GM12891 (cell line): ENCODE results near the gene KDM7A.

ENCODE experiments used
- POLR2A ChIP-seq: IDR thresholded peaks from 2 replicates; pipeline ENCODE4 v1.6.1; 2011; ENCODE audit warnings: low read depth, low read length, control low read depth
- POLR2AphosphoS5 ChIP-seq: IDR thresholded peaks from 2 replicates; pipeline ENCODE4 v1.6.1; 2011; ENCODE audit warnings: low read depth, low read length, control low read depth
- POU2F2 ChIP-seq: IDR thresholded peaks from 2 replicates; pipeline ENCODE4 v1.6.1; 2011; ENCODE audit warnings: low read depth, mild to moderate bottlenecking, control low read depth, low read length, moderate library complexity

- TF ChIP-seq POLR2A (no peak), POLR2AphosphoS5 (no peak), POU2F2 (no peak)
Measured at GRCh38 chr7:140196361-140197217, 19.8 kb upstream of the KDM7A start.
